Ascending aorta (tissue), 2 donors: ENCODE results near the gene SPTBN1. TPM values are rescaled to one million over a fixed set of nuclear protein-coding genes. Genes with fewer than 3 reads are reported as not detected.

ENCODE experiments used
- DNase-seq, 2 donors: peaks; one replicate each; pipeline ENCODE4 v3.0.0-alpha.2; 2019; ENCODE audit warnings: low spot score in 2 of 2
- H3K27ac ChIP-seq, 2 donors: fragments of 200-600 bp; sonication (generic); one replicate each; pipeline ENCODE4 v1.5.1; 2016 to 2017; ENCODE audit warnings: mild to moderate bottlenecking in 1 of 2
- H3K27me3 ChIP-seq: fragments of 200-600 bp; sonication (generic); one replicate; pipeline ENCODE4 v1.5.1; 2017
- H3K36me3 ChIP-seq, 2 donors: fragments of 200-600 bp; sonication (generic); one replicate each; pipeline ENCODE4 v1.5.1; 2016
- H3K4me1 ChIP-seq, 2 donors: fragments of 200-600 bp; sonication (generic); one replicate each; pipeline ENCODE4 v1.5.1; 2016 to 2017; ENCODE audit warnings: mild to moderate bottlenecking in 1 of 2
- H3K4me3 ChIP-seq, 2 donors: fragments of 200-600 bp; sonication (generic); one replicate each; pipeline ENCODE4 v1.5.1; 2016 to 2017; ENCODE audit warnings: mild to moderate bottlenecking in 1 of 2
- H3K9me3 ChIP-seq, 2 donors: fragments of 200-600 bp; sonication (generic); one replicate each; pipeline ENCODE4 v1.5.1; 2016
- intact Hi-C: fragments of 100-400 bp; cut with DNase I; formaldehyde crosslinking; loops from one replicate; pipeline ENCODE4 v1.15.1; 2023
- total RNA-seq: library from RNA; depleted of rRNA; stranded (reverse); fragments of >200 nt; gene quantifications from one replicate; pipeline ENCODE4 v1.1.0, GENCODE V29; 2016
- TF ChIP-seq, protein P1 (sequence below), 3 experiments: fragments of 200-600 bp in 2 of 3; fragments of 450-650 bp in 1 of 3; sonication (generic) in 2 of 3; IDR thresholded peaks; one replicate each; pipeline ENCODE4 v1.5.1; 2016 to 2019; ENCODE audit warnings: antibody characterized with exemption in 3 of 3, mild to moderate bottlenecking in 1 of 3, moderate library complexity in 1 of 3

Gene SPTBN1
- total RNA-seq, 1 donor from 2014 or later = 246 TPM

DNA sequence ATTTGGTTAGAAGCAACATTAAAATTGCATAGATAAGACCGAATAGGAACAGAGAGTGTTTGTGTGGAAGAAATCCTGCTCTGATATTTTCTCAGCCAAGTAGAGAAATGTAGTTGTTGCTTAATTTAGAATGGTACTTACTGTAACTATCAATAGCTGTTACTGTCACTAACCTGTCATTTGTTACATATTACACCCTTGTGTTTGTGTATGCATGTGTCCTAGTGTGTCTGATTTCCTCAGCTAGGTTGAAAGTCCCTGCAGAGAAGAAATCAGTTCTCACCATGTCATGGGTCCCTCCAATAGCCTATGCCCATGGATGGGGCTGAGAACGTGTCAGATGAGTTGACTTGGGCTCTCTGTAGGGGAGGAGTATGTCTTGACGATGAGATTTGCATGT is 94.4 kb downstream of the SPTBN1 start:
- Histone ChIP-seq H3K27ac (no peak overlapping the region), H3K4me3 (no peak overlapping the region)

GRCh38 chr2:54551123-54551756 is 95.1 kb downstream of the SPTBN1 start:
- H3K4me1 ChIP-seq = peaks cover 0 to 14% of the 10 kb centered on the region in 2 donors

More for the DNA sequence above, 94.4 kb downstream of the SPTBN1 start:
- no peak for DNase-seq
- H3K36me3 ChIP-seq = no peaks in the 10 kb centered on the region
- TF ChIP-seq, protein P1, sequence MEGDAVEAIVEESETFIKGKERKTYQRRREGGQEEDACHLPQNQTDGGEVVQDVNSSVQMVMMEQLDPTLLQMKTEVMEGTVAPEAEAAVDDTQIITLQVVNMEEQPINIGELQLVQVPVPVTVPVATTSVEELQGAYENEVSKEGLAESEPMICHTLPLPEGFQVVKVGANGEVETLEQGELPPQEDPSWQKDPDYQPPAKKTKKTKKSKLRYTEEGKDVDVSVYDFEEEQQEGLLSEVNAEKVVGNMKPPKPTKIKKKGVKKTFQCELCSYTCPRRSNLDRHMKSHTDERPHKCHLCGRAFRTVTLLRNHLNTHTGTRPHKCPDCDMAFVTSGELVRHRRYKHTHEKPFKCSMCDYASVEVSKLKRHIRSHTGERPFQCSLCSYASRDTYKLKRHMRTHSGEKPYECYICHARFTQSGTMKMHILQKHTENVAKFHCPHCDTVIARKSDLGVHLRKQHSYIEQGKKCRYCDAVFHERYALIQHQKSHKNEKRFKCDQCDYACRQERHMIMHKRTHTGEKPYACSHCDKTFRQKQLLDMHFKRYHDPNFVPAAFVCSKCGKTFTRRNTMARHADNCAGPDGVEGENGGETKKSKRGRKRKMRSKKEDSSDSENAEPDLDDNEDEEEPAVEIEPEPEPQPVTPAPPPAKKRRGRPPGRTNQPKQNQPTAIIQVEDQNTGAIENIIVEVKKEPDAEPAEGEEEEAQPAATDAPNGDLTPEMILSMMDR (IDR thresholded peaks at IDR 0.05) = no peak
- H3K9me3 ChIP-seq = no peaks in the 10 kb centered on the region
- intact Hi-C loops = no loop called here
- peaks cover 0 to 12% of the 10 kb centered on the region in 2 donors for H3K4me1 ChIP-seq
- no peaks in the 10 kb centered on the region for H3K27me3 ChIP-seq

GRCh38 chr2:54553075-54553474 is 96.9 kb downstream of the SPTBN1 start:
- DNase-seq = no peak
- no peaks in the 10 kb centered on the region for H3K36me3 ChIP-seq
- no peaks in the 10 kb centered on the region for H3K9me3 ChIP-seq
- peaks cover 0 to 17% of the 10 kb centered on the region in 2 donors for H3K4me1 ChIP-seq
- intact Hi-C loops = no loop called here
- TF ChIP-seq, protein P1 (IDR thresholded peaks at IDR 0.05) = no peak
- no peaks in the 10 kb centered on the region for H3K27me3 ChIP-seq
- no peak overlapping the region for H3K27ac ChIP-seq
- no peak overlapping the region for H3K4me3 ChIP-seq

More at GRCh38 chr2:54551123-54551756, 95.1 kb downstream of the SPTBN1 start:
- Histone ChIP-seq H3K36me3 (no peaks in the 10 kb centered on the region), H3K4me3 (no peak overlapping the region), H3K27me3 (no peaks in the 10 kb centered on the region), H3K9me3 (no peaks in the 10 kb centered on the region), H3K27ac (no peak overlapping the region)
- intact Hi-C loops = no loop called here
- DNase-seq = no peak
- TF ChIP-seq, protein P1 (IDR thresholded peaks at IDR 0.05) = no peak

- no peaks in the 10 kb centered on the region for H3K9me3 ChIP-seq
- intact Hi-C loops = no loop called here
- peaks cover under 1 to 19% of the 10 kb centered on the region in 2 donors for H3K4me1 ChIP-seq
- no peaks in the 10 kb centered on the region for H3K36me3 ChIP-seq
- TF ChIP-seq, protein P1 (IDR thresholded peaks at IDR 0.05) = no peak
- no peaks in the 10 kb centered on the region for H3K27me3 ChIP-seq
- DNase-seq = no peak
- H3K4me3 ChIP-seq = no peak overlapping the region
- no peak overlapping the region for H3K27ac ChIP-seq
Measured at GRCh38 chr2:54553775-54554174, 97.6 kb downstream of the SPTBN1 start.

DNA sequence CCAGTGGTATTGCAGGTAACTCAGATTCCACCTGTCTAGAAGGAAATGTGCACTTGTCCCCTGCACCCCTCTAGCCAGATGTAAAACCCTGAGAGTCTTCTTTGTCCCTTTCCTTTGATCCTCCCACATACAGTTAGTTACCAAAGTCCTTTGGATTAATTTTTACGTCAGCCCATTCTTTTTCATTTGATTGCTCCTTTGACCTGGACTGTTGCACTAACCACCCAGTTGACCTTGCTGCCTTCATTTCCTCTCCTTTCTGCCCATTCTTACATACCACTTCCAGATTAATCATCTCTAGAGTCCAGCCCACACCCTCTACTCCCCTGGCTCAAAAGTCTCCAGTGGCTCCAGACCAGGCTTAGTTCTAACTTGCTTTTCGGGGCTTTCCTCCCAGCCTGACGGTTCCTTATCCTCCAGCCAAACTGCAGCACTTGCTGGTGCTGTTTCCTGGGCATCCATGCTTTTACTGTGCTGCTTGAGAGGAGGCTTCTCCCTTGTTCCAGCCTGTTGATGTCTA is 99.3 kb downstream of the SPTBN1 start:
- intact Hi-C loops = loop anchor here (5.0 kb wide), 2 partner anchors 33 to 98 kb away; partner anchors contain the start of gene SPTBN1
- H3K4me1 ChIP-seq = peaks cover 4 to 21% of the 10 kb centered on the region in 2 donors
- no peak for DNase-seq
- H3K9me3 ChIP-seq = no peaks in the 10 kb centered on the region
- H3K27me3 ChIP-seq = no peaks in the 10 kb centered on the region
- TF ChIP-seq, protein P1 (IDR thresholded peaks at IDR 0.05) = no peak
- no peak overlapping the region for H3K4me3 ChIP-seq
- H3K36me3 ChIP-seq = no peaks in the 10 kb centered on the region
- H3K27ac ChIP-seq = peak overlapping the region; percentile 11 to 36
